ENCODE measurements around the gene TRAPPC3L.
"Not testable (repeated sequence)": the region's sequence is repeated elsewhere in the genome, so short reads cannot be mapped to it uniquely, and the experiment has no call there.

TRAPPC3L gene

GRCh38 chr6:116512111-116512559 lies 33.3 kb downstream of the TRAPPC3L start:
- no peak for DNase-seq

DNA sequence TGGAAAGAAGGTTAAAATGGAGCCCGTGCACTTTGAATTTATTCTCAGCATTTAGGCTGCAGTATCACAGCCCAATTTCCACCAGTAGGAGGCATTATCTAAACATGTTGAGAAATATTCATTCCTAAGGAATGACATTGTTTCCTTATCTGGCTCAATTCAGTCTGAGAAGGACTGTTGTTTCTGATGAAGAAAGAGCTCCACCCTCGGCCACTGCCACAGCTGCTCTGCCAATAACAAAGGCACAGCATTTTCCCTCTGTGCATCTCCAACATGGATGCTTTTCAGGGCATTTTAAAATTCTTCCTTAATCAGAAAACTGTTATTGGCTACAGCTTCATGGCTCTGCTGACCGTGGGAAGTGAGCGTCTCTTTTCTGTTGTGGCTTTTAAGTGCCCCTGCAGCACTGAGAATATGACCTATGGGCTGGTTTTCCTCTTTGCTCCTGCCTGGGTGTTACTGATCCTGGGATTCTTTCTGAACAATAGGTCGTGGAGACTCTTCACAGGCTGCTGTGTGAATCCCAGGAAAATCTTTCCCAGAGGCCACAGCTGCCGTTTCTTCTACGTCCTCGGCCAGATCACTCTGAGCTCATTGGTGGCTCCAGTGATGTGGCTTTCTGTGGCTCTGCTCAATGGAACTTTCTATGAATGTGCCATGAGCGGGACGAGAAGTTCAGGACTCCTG lies 33.9 kb downstream of the TRAPPC3L start, which contains the start of gene CALHM5:
Gene CALHM5 (plus strand): TSS at position 216 of the 687 bp plus-strand sequence. CDS start 58 bp downstream, at position 274.
- no peak for DNase-seq

DNA sequence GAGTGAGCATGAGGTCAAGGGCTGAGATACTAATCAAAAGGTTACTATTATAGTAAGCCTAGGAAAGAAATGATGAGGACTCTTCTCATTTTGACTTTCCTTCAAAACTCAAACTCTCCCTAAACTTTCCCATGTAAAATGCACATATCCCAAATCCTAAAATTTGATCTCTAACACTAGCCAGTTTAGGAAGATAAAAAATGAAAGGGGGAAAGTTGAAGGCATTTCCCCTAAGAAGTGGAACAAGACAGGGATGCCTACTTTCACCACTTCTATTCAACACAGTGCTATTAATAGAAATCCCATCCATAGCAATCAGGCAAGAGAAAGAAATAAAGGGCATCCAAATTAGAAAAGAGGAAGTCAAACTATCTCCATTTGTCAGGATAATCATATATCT lies 37.0 kb downstream of the TRAPPC3L start:
- DNase-seq, result no peak

DNA sequence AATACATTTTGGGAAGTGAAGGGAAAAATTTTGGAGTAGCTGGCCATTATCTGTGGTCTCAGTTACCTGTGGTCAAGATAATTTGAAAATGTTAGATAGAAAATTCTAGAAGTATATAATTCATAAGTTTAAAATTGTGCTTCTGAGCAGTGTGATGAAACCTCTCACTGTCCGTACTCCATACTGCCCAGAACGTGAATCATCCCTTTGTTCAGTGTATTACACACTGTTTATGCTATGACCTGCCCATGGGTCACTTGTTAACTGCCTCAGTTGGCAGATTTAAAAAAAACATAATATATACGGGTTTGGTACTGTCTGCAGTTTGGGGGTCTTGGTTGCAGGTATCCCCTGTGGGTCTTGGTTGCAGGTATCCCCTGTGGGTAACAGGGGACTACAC lies 38.2 kb downstream of the TRAPPC3L start:
- no peak for DNase-seq

DNA sequence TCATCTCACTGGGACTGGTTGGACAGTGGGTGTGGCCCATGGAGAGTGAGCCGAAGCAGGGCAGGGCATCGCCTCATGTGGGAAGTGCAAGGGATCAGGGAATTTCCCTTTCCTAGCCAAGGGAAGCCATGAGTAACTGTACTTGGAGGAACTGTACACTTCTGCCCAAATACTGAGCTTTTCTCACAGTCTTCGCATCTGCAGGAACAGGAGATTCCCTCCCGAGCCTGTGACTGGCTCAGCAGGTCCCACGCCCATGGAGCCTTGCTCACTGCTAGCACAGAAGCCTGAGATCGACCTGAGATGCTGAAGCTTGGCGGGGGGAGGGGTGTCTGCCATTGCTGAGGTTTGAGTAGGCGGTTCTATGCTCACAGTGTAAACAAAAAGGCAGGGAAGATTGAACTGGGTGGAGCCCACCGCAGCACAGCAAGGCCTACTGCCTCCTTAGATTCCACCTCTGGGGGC lies 44.5 kb downstream of the TRAPPC3L start:
- DNase-seq, result no peak

DNA sequence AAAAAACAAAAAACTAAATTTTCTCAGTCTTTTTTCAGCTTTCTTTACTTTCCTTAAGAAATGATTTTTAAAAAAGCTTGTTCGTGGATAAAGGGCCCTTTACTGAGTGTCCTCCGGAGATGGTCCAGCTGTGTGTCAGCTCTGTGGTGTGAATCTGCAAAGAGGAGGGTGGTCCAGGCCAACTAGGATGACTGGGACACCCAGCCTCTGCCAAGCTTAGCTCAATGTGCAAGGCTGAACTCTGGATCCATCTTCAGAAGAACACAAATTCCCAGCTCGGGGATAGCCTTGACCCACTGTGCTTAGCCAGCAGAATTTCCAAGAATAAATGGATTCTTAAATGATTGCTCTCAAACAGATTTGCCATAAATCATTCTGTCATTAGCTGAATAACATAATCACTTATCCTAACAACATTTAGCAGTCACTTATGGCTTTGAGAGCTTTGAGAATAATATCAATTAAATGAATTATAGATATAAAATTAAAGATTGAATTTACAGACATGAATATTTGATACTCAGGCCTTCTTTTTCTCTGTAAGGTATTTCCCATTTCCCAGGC lies 48.3 kb downstream of the TRAPPC3L start:
- DNase-seq, result no peak

- DNase-seq, result not testable (repeated sequence)
Measured at GRCh38 chr6:116495161-116495560, 50.3 kb downstream of the TRAPPC3L start.

GRCh38 chr6:116492331-116493067 lies 53.0 kb downstream of the TRAPPC3L start:
- no peak for DNase-seq

DNA sequence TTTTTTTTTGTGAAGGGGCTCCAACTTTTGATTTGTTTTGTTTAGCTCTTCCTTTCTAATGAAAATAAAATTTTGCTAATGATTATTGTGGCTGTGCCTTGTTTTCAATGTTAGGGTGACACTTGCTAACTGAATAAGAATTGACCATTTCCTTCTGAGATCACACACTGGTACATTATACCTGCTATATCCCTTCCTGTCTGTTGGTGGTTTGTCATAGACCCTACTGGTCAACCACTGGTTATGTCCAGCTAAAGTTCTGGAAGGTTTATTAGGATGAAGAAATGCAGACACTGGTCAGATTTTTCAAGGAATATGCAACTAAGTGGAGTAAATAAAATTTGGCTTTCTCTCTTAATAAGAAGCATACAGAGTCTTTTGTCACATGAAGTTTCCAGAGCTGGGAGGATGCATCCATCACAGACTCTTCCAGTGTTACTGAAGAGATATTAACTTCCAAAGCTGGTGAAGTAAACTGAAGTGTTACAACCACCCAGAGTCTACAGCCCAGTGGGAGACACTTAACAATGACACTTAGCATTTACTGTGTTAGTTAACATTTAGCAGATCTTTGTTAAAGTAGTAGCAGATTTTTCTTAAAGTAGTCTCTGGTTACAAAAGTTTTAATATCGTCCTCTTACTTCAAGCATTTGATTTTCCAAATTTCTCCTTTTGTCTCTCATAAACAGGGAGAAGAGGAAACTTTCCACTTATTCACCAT lies 53.7 kb downstream of the TRAPPC3L start:
- DNase-seq, result no peak

GRCh38 chr6:116485559-116486184 lies 59.8 kb downstream of the TRAPPC3L start:
- DNase-seq, result no peak

- no peak for DNase-seq
Measured at GRCh38 chr6:116483616-116484015, 61.9 kb downstream of the TRAPPC3L start.

DNA sequence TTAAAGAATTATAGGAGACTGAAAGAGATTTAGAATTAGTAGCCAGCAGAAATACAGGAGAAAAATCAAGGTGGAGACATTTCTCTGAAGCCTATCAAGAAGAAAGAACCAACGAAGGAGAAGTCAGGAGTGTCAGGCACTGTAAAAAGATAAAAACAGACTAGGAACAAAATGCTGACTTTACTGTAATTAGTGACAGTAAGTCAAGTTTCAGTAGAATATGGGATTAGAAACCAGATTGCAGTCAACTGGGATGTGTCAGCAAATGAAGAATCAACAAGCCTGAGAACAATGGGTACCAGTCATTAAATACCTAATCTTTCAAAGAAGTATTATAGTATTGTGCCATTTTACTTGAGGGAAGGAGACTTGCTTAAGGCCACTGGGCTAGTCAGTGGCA lies 62.7 kb downstream of the TRAPPC3L start:
- no peak for DNase-seq

DNA sequence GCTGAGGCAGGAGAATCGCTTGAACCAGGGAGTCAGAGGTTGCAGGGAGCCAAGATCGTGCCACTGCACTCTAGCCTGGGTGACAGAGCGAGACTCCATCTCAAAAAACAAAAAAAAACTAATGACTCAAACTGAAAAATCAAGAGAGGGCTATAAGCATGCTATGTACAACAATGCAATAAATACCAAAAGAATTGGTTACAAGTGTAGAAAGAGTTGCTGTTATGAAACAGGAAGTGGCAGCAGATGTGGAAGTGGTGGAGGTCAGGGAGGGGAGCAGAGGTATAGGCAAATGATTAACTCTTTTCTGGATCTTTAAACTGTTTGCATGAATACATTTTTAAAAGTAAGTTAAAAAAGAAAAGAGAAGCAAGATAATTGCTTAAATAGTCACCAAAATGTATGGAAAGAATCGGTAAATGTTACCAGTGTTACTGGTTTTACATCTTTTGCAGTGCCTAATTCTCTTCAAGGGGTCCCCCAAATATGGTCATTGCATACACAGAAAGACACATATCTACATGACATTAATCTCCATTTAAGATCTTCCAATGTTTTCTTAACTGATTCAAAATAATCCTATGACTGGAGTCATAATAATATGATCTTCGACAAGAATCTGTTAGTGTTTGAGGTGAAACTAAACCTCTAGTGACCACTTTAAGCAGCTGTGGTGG lies 69.3 kb downstream of the TRAPPC3L start:
- no peak for DNase-seq

DNA sequence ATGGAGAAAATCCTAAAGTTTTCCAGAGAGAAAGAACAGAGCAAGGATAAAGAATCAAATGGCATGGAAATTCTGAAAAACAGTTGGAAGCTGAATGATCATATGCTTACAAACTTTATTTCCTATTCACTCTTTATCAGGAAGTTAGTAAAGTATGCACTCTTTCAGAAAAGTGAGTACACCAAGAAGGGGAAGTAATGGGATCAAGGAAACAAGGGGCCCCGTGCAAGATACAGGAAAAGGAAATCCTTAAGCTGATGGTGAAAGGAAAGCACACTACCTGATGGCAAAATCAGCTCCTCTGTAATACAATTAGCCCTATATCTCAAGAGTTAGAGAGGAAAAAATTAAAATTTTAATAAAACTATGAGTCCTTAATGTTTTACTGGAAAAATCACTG lies 70.3 kb downstream of the TRAPPC3L start:
- DNase-seq, result no peak

DNA sequence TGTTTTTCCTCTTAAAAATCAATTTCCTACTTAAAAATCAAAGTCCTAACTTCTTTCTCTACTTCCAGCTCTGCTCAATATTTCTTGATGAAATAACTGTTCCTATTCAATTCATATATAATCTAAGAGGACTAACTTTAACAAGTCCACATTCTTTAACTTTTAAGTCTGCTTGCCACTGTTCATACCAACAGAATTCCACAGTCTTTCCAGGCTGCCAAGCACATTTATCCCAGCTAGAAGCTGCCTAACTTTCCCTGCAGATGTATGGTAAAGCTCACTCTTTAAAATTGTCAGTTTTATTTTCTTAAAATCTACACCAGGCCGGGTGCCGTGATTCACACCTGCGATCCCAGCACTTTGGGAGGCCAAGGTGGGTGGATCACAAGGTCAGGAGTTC lies 72.8 kb downstream of the TRAPPC3L start:
- no peak for DNase-seq

DNA sequence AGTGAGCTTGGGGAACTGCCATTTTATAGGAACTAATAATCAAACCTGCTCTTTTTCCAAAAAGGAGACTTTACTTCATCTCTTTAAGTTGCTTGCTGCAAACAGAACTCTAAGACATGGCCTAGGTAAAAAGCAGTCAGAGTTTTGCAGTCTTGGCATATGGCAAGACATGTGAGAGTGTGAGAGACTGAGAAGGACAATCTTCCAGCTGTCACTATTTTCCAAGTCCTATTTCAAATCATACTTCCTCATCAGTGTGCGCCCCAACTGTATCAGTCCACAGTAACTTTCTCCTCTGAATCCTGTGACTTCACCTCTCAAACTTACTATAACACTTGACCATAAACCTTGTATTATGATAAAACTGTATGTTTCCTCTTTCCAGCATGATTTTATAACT lies 74.0 kb downstream of the TRAPPC3L start:
- DNase-seq, result no peak

DNA sequence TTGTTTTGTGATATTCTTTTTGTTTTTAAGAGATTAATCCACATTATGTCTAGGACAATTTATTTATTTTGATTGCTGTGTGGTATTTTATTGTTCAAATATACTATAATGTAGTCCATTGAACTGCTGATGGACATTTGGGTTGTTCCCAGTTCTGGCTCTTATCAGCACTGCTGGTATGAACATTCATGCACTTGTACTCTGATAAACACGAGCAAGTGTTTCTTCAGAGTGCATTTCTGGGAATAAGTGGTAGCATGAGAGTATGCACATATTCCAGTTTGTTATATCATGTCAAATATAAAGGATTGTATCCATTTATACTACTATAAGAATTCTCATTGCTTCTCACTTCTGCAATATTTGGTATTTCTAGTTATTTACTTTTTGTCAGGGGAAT lies 77.2 kb downstream of the TRAPPC3L start:
- DNase-seq, result no peak

DNA sequence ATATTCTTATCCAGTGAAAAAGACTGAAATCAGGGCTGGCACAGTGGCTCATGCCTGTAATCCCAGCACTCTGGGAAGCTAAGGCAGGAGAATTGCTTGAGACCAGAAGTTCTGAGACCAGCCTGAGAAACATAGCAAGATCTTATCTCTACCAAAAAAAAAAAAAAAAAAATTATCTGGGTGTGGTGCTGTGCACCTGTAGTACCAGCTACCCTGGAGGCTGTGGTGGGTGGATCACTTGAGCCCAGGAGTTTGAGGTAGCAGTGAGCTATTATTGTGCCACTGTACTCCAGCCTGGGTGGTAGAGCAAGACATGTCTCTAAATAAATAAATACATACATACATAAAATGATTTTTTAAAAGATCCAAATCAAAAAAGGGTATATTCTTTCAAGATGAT lies 78.0 kb downstream of the TRAPPC3L start:
- DNase-seq, result no peak

DNA sequence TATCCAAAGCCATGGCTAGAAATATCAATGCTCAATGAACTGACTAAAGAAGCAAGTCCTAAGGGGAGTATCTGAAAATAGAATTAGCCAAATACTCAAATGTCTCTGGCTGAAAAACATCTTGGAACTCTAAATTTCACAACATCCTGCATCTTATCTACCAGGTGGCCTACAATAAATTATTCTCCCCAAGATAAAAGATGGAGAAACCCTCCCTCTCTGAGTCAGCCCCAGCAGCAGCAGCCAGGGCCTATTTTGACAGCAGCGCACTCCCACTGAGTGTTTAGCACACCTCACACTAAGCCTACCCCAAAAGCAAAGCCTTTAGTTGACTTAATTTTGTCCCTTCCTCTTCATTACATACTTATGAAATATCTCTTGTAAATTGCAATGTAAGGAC lies 78.4 kb downstream of the TRAPPC3L start:
- no peak for DNase-seq

GRCh38 chr6:116465246-116465645 lies 80.2 kb downstream of the TRAPPC3L start:
- DNase-seq, result no peak

DNA sequence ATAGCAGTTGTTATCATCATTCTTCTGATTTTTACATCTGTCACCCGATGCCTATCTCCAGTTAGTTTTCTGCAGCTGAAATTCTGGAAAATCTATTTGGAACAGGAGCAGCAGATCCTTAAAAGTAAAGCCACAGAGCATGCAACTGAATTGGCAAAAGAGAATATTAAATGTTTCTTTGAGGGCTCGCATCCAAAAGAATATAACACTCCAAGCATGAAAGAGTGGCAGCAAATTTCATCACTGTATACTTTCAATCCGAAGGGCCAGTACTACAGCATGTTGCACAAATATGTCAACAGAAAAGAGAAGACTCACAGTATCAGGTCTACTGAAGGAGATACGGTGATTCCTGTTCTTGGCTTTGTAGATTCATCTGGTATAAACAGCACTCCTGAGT lies 82.2 kb downstream of the TRAPPC3L start:
- no peak for DNase-seq
